HCT116 (cell line): ENCODE data around the gene PIK3CA.

Source experiments
- EGR1 ChIP-seq: IDR thresholded peaks from 2 replicates; pipeline ENCODE4 v1.6.1; 2012; ENCODE audit warnings: low read depth
- ELF1 ChIP-seq: IDR thresholded peaks from 2 replicates; pipeline ENCODE4 v1.6.1; 2012; ENCODE audit warnings: low read depth, borderline replicate concordance
- EZH2 ChIP-seq: fragments of 200-600 bp; sonication (generic); IDR thresholded peaks from 2 replicates; pipeline ENCODE4 v1.6.1; 2017; ENCODE audit warnings: antibody characterized with exemption, mixed run types
- JUND ChIP-seq: IDR thresholded peaks from 2 replicates; pipeline ENCODE4 v1.6.1; 2012
- POLR2A ChIP-seq: IDR thresholded peaks from 2 replicates; pipeline ENCODE4 v1.7.0; 2011; ENCODE audit warnings: borderline replicate concordance; ENCODE audit not compliant: insufficient read depth, insufficient read length; ENCODE audit errors: extremely low read depth
- POLR2AphosphoS5 ChIP-seq: IDR thresholded peaks from 2 replicates; pipeline ENCODE4 v1.6.1; 2011; ENCODE audit warnings: mild to moderate bottlenecking, low read depth, low read length, moderate library complexity
- SP1 ChIP-seq: IDR thresholded peaks from 2 replicates; pipeline ENCODE4 v1.6.1; 2012; ENCODE audit warnings: low read depth
- YY1 ChIP-seq: IDR thresholded peaks from 2 replicates; pipeline ENCODE4 v1.6.1; 2011; ENCODE audit warnings: low read length, low read depth, moderate library complexity, mild to moderate bottlenecking; ENCODE audit not compliant: insufficient replicate concordance; ENCODE audit errors: extremely low read depth
- TF ChIP-seq, protein P1 (sequence below), 3 experiments: fragments of 200-600 bp in 1 of 3; sonication (generic) in 1 of 3; IDR thresholded peaks in 2 of 3; conservative IDR thresholded peaks in 1 of 3; 2 replicates each; pipeline ENCODE4 v1.5.1; 2012 to 2017; ENCODE audit warnings: low read depth in 2 of 3, low read length in 2 of 3, antibody characterized with exemption in 1 of 3, borderline replicate concordance in 1 of 3, control low read depth in 1 of 3, mild to moderate bottlenecking in 1 of 3, mixed read lengths in 1 of 3, mixed run types in 1 of 3, moderate library complexity in 1 of 3; ENCODE audit not compliant: insufficient read depth in 1 of 3

DNA sequence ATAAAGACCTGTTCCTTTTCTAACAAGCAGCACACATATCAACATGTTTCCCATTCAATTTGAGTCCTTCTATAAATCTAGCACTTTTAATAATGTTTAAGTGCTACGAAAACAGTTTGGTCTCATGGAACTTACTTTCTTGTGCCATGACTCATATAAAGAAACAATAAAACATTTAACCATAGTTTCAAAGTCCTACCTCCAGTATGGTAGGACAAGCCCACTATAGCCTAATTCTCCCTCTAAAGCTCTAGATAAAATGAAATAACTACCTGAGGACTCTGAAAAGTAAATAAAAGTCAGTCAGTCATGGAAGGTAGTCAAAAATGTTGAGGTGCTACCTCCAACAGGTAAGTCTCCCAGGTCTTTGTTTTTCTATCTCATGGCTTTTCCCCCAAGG is 12.0 kb upstream of the PIK3CA start:
- TF ChIP-seq, protein P1, sequence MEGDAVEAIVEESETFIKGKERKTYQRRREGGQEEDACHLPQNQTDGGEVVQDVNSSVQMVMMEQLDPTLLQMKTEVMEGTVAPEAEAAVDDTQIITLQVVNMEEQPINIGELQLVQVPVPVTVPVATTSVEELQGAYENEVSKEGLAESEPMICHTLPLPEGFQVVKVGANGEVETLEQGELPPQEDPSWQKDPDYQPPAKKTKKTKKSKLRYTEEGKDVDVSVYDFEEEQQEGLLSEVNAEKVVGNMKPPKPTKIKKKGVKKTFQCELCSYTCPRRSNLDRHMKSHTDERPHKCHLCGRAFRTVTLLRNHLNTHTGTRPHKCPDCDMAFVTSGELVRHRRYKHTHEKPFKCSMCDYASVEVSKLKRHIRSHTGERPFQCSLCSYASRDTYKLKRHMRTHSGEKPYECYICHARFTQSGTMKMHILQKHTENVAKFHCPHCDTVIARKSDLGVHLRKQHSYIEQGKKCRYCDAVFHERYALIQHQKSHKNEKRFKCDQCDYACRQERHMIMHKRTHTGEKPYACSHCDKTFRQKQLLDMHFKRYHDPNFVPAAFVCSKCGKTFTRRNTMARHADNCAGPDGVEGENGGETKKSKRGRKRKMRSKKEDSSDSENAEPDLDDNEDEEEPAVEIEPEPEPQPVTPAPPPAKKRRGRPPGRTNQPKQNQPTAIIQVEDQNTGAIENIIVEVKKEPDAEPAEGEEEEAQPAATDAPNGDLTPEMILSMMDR (IDR thresholded peaks at IDR 0.05 in 2 of 3, conservative IDR thresholded peaks at IDR 0.05 in 1 of 3; ENCODE audit: borderline replicate concordance in 1 of 3, insufficient read depth in 1 of 3, low read depth in 2 of 3, low read length in 2 of 3) = no peak
- TF ChIP-seq POLR2A (no peak), YY1 (no peak), JUND (no peak), EZH2 (no peak), POLR2AphosphoS5 (no peak), ELF1 (no peak), SP1 (no peak), EGR1 (no peak)
